Measurements from ENCODE around the gene DNAJA3.

The DNAJA3 gene

DNA sequence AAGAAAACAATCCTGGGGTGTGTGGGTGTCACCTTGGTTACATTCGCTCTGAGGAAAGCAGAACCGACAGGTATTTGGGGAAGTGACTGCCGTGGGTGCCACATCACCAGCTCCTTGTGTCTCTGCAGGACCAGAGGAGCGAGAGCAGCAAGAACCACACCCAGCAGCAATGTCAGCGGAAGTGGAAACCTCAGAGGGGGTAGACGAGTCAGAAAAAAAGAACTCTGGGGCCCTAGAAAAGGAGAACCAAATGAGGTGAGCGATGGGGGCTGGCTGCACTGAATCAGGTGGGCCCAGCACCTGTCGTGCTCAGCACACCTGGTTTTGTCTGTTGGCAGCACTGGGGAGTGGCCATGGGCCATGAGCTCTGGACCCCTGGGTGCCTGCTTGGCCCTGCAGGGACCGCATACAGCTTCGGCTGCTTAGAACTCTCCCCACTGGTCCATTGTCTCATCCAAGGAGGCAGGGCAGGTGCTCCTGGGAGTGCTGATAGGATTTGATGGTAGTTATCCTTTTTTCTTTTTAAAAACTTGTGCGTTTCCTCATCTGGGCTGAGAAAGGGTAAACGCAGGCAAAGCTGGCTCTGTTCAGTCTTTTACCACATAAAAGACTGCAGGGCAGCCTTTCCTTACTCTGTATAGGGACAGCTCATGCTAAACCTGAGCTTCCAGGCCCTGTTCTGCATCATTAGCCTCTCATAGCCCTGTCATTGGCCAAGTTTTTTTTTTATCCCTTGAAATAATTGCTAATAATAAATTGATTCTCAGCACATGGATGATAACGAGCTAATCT, 79.9 kb downstream of the DNAJA3 start:
- in situ Hi-C loops (cut with HindIII; ENCODE audit: low sequenced_read_pairs), result loop anchor here (25.0 kb wide), 1 partner anchor 532 kb away; the partner anchor contains the start of gene NAGPA
